Colonic mucosa (tissue), 4 donors: Measurements from ENCODE around the gene GABBR2. TPM values are rescaled to one million over a fixed set of nuclear protein-coding genes. Genes with fewer than 3 reads are reported as not detected.

Experiments used
- DNase-seq: peaks from one replicate; pipeline ENCODE4 v3.0.0-alpha.2; 2020
- H3K27ac ChIP-seq: fragments of 200-600 bp; one replicate; pipeline ENCODE4 v1.8.0; 2021
- H3K27me3 ChIP-seq: fragments of 200-600 bp; one replicate; pipeline ENCODE4 v1.8.0; 2021
- H3K36me3 ChIP-seq: fragments of 200-600 bp; one replicate; pipeline ENCODE4 v1.8.0; 2021
- H3K4me1 ChIP-seq: fragments of 200-600 bp; one replicate; pipeline ENCODE4 v1.8.0; 2021; ENCODE audit warnings: mild to moderate bottlenecking
- H3K4me3 ChIP-seq: fragments of 200-600 bp; one replicate; pipeline ENCODE4 v1.8.0; 2021
- H3K9ac ChIP-seq, 2 donors: one replicate each; pipeline ENCODE4 v1.7.0; 2013; ENCODE audit warnings: control low read depth in 2 of 2, low read depth in 2 of 2, low read length in 2 of 2
- H3K9me3 ChIP-seq: fragments of 200-600 bp; one replicate; pipeline ENCODE4 v1.8.0; 2021
- CTCF ChIP-seq: fragments of 200-600 bp; IDR thresholded peaks from one replicate; pipeline ENCODE4 v1.8.0; 2022; ENCODE audit warnings: antibody characterized with exemption, mild to moderate bottlenecking
- intact Hi-C: fragments of 100-400 bp; cut with DNase I; formaldehyde crosslinking; loops from one replicate; pipeline ENCODE4 v1.14.1; 2022
- total RNA-seq, 2 donors: library from RNA; stranded (reverse); fragmentation: NEBNext Ultra II Directional in 1 of 2; extraction: Animal tissue kit (Norgen Biotek cat#: 25700) in 1 of 2; gene quantifications; one replicate each; pipeline ENCODE4 v1.2.1, GENCODE V29; 2021
- donor health status: healthy.
- donor health status: DM: no; HTN: no; CAD: no.
- donor health status: DM: no; HTN: no; CAD: no.

The GABBR2 gene
- total RNA-seq, 2 donors from 2014 or later, result 0.05 TPM; not detected in 1

DNA sequence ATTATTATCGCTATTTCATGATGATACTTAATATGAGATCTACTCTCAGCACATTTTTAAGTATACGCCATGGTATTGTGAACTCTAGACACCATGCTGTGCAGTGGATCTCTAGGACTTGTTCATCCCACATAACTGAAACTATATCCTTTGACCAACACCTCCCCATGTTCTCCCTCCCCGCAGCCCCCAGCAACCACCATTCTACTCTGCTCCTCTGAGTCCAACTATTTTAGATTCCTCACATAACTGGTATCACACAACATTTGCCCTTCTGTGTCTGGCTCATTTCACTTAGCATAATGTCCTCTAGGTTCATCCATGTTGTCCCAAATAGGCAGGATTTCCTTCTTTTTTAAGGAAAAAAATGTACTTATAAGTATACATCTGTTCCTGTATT, 446.7 kb downstream of the GABBR2 start:
- no peak for TF ChIP-seq CTCF
- intact Hi-C loops, result loop anchor here (2.0 to 10.0 kb wide), 2 partner anchors 55 to 187 kb away; no protein-coding TSS in a partner anchor
- Histone ChIP-seq H3K9me3 (no peaks in the 10 kb centered on the region), H3K4me3 (no peak overlapping the region), H3K4me1 (no peaks in the 10 kb centered on the region), H3K27ac (no peak overlapping the region), H3K9ac (no peak overlapping the region), H3K27me3 (no peaks in the 10 kb centered on the region), H3K36me3 (no peaks in the 10 kb centered on the region)
- no peak for DNase-seq

GRCh38 chr9:98260635-98261034, 448.1 kb downstream of the GABBR2 start:
- DNase-seq, result no peak
- no peak overlapping the region for H3K9ac ChIP-seq
- H3K27ac ChIP-seq, result no peak overlapping the region
- no peaks in the 10 kb centered on the region for H3K4me1 ChIP-seq
- TF ChIP-seq CTCF, result no peak
- no peaks in the 10 kb centered on the region for H3K9me3 ChIP-seq
- H3K4me3 ChIP-seq, result no peak overlapping the region
- H3K36me3 ChIP-seq, result no peaks in the 10 kb centered on the region
- H3K27me3 ChIP-seq, result no peaks in the 10 kb centered on the region
- intact Hi-C loops, result loop anchor here (10.0 kb wide), 1 partner anchor 186 kb away; no protein-coding TSS in a partner anchor

GRCh38 chr9:98259791-98260190, 448.9 kb downstream of the GABBR2 start:
- TF ChIP-seq CTCF, result no peak
- Histone ChIP-seq H3K4me3 (no peak overlapping the region), H3K4me1 (no peaks in the 10 kb centered on the region), H3K36me3 (no peaks in the 10 kb centered on the region), H3K9ac (no peak overlapping the region), H3K27ac (no peak overlapping the region), H3K9me3 (no peaks in the 10 kb centered on the region), H3K27me3 (no peaks in the 10 kb centered on the region)
- no peak for DNase-seq
- intact Hi-C loops, result loop anchor here (5.0 to 10.0 kb wide), 2 partner anchors 185 to 337 kb away; partner anchors contain the start of gene TRMO

DNA sequence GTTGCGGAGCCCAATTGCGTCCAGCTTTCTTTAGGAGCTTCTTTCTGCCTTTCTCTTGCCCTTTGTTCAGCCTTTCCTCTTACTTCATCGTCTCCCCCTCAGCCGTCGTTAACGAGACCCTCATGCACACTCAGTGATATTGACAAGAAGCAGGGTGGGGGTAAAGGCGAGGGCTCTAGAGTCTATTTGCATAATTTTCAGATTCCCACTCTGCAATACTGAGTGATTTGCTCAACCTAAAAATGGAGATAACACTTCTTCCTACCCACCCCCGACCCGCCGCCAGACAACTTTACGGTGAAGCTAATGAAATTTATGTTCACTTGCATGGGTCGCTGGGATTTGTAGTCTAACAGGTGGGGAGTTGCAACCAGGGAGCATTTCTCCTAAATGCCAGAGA, 452.0 kb downstream of the GABBR2 start:
- no peak for DNase-seq
- intact Hi-C loops, result loop anchor here (5.0 kb wide), 1 partner anchor 334 kb away; the partner anchor contains the start of gene TRMO
- H3K9me3 ChIP-seq, result no peaks in the 10 kb centered on the region
- H3K27me3 ChIP-seq, result no peaks in the 10 kb centered on the region
- H3K4me1 ChIP-seq, result no peaks in the 10 kb centered on the region
- H3K4me3 ChIP-seq, result peak overlapping the region; percentile 92
- peak overlapping the region; percentile 99 for H3K27ac ChIP-seq
- H3K36me3 ChIP-seq, result no peaks in the 10 kb centered on the region
- peak overlapping the region; percentile 91 to 93 for H3K9ac ChIP-seq
- TF ChIP-seq CTCF, result no peak

GRCh38 chr9:98255578-98256296, 453.0 kb downstream of the GABBR2 start, which contains the start of gene TBC1D2:
TBC1D2 (minus strand) TSS chr9:98255649; CDS start chr9:98255541, 108 bp downstream.
- TF ChIP-seq CTCF, result no peak
- Histone ChIP-seq H3K9ac (peak within 1 kb of the TSS; percentile 93 to 95), H3K9me3 (no peaks in the 10 kb centered on the region), H3K27ac (peak within 1 kb of the TSS; percentile 99), H3K27me3 (no peaks in the 10 kb centered on the region), H3K4me3 (peak within 1 kb of the TSS; percentile 92), H3K4me1 (no peaks in the 10 kb centered on the region), H3K36me3 (no peaks in the 10 kb centered on the region)
- intact Hi-C loops, result loop anchor here (5.0 kb wide), 1 partner anchor 333 kb away; the partner anchor contains the start of gene TRMO
- DNase-seq, result peak; percentile 98
